Activated CD4-positive, alpha-beta T cell treated with anti-CD3 and anti-CD28 coated beads, Interleukin-2, amount 50 U/mL, for 48 hours (primary cell): Measurements from ENCODE around the gene POLR3H.

ENCODE experiments used
- DNase-seq, 2 experiments: peaks; one replicate each; pipeline ENCODE4 v3.0.0-alpha.2; 2020

Gene POLR3H

GRCh38 chr22:41512421-41513194 is 31.7 kb downstream of the POLR3H start:
- DNase-seq, result no peak

DNA sequence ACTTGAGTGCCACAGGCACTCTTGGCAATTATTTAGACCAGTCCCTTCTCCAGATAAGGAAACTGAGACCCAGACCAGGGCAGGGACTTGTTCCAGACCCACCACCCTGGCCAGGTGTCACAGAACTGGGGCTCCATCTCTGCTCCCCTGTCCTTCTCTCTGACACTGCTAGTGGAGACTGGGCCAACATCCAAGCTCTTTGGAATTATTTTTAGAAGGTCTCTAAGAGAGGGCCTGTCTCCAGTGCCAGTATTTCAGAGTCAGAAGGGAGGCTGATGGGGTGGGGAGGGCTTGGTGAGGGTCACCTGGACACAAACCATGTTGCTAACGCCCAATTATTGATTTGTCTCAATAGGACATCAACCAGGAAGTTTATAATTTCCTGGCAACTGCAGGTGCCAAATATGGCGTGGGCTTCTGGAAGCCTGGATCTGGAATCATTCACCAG is 32.7 kb downstream of the POLR3H start:
- DNase-seq, result no peak

DNA sequence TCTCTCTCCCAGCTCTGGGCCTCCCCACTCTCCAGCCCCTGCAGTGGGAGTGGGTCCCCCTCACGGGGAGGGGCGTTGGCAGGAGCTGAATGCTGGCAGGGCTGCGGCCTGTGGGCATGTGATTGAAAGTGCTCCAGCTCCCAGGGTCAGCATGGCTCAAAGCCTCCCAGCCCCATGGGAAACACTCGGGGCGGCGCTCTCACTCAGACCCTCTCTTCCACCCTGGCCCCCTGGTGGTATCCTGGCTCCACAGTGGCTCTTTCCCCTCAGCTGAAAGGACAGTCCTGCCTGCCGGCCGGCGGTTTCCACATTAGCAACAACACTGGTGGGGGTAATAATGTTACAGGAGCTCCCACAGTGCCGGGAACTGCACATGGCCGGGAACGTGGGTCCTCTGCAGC is 35.5 kb downstream of the POLR3H start:
- no peak for DNase-seq

DNA sequence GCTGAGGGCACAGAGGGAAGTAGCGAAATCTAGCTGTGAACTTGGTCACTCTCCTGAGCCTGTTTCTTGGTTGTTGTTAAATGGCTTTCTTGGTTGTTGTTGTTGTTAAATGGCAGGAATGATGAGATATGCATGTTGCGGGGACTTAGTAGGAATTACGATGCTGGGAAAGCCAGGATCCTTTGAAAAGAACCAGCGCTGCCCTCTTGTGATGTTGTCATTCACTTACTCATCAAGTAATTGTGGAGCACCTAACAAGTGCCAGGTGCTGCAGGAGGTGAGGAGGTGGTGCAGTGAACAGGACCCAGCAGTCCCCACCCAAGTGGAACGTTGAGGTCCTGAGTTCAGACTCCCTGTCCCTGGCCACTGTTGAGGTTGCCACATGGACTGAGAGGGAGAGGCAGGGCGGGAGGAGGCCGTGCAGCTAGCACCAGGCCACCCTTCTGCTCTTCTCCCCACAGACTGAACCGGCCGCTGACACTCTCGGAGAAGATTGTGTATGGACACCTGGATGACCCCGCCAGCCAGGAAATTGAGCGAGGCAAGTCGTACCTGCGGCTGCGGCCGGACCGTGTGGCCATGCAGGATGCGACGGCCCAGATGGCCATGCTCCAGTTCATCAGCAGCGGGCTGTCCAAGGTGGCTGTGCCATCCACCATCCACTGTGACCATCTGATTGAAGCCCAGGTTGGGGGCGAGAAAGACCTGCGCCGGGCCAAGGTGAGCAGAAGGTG is 36.8 kb downstream of the POLR3H start:
- DNase-seq, result no peak

DNA sequence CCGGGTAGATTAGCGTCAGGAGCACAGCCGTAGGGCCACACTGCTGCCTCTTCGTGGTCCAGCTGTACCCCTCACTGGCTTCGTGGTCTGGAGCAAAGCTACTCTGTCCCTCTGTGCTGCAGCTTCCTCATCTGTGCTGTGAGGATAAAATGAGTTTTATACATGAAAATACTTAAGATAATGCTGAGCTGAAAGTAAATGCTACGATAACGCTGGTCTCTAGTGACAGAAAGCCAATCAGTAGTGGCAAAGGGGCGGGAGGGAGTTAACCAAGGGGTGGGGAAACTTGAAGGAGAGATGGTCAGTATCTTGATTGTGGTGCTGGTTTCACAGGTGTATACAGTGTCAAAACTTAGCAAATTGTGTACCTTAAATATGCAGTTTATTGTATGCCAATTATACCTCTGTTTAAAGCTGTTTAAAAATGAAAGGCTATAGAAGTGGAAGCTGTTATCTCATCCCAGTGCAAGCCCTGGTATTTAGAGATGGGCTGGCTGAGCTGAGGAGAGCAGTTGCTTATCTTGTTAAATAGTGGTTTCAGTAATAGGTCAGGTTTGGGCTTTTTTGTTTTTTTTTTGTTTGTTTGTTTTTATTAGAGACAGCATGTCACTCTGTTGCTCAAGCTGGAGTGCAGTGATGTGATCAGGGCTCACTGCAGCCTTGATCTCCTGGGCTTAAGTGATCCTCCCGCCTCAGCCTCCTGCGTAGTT is 38.6 kb downstream of the POLR3H start:
- no peak for DNase-seq

- no peak for DNase-seq
Observed at GRCh38 chr22:41504816-41505215, 39.5 kb downstream of the POLR3H start.

GRCh38 chr22:41504397-41504796 is 39.9 kb downstream of the POLR3H start:
- DNase-seq, result no peak

DNA sequence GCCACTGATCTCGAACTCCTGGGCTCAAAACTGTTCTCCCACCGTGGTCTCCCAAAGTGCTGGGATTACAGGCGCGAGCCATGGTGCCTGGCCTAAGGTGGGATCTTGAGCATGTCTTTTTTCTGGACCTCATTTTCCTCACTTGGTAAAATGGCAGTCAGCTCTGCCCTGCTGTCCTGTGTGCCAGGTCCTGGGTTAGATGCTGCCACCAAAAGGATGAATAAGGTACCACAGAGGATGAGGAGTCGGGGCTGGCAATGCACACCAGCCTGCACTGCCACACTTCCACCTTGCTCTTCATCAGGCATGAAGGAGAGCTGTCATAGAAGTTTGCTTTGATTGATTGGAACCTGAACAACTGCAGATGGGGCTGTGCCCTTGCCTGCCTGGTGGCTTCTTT is 43.1 kb downstream of the POLR3H start:
- no peak for DNase-seq

- DNase-seq, result no peak
Observed at GRCh38 chr22:41500303-41500702, 44.0 kb downstream of the POLR3H start.

DNA sequence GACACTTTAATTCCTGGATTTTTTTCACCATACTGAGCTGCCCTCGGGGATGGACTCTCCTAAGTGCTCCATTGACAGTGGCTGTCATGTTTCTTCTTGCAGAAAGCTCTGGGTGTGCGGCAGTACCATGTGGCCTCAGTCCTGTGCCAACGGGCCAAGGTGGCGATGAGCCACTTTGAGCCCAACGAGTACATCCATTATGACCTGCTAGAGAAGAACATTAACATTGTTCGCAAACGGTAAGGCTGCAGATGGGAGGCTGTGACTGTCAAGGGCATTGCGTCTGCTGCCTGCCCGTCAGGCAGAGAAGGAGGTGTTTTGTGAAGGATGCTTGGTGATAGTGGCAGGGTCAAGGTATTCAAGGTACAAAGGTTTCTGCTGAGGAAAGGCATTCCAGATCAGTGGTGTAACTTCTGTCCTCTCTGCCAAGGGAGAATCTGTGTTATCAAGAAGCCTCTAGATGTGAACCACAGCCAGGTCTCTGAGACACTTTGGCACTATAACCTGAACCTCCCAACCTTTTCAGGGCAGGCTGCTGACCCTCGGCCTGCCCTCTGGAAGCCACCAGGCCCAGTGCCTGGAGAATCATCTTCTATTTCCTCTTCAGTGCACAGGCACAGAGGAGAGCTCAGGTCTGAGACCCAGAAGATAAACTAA is 44.5 kb downstream of the POLR3H start:
- DNase-seq, result no peak

- DNase-seq, result no peak
Observed at GRCh38 chr22:41498303-41498835, 45.9 kb downstream of the POLR3H start.

GRCh38 chr22:41491374-41492100 is 52.7 kb downstream of the POLR3H start:
- no peak for DNase-seq

- no peak for DNase-seq
Observed at GRCh38 chr22:41488596-41489385, 55.5 kb downstream of the POLR3H start.

- no peak for DNase-seq
Observed at GRCh38 chr22:41488076-41488475, 56.2 kb downstream of the POLR3H start.

DNA sequence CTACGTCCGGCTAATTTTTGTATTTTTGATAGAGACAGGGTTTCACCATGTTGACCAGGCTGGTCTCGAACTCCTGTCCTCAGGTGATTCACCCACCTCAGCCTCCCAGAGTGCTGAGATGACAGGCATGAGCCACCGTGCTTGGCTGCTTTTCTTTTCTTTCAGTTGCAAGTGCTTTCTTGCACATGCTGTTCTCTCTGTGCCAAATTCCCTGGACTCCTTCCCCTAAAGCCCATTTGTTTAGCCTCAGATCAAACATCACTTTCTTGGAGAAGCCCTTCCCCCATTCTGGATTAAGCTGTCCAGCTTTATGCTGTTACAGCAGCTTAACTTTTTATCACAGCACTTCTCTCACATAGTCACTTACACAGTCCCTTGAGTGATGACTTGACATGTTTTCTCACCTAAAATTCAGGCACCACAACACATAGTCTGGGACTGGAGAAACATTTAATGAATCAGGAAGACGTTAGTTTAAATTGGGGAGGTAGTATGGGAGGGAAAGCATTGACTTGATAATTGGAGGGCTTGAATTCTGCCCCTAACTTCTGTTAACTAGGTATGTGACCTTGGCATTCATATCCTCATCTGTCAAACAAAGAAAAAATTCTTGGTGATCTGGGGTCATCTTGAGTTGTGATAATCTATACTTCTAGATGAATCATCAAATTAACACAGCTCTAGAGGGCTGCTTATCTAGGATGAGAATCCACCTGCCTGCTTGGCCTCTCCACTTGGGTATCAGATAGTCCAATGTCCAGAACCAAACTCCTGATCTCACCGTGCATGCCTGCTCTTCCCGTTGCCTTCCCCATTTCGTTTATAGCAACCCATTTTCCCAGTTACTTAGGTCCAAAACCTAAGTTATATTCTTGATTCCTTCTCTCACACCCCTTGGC is 57.0 kb downstream of the POLR3H start:
- DNase-seq, result no peak

DNA sequence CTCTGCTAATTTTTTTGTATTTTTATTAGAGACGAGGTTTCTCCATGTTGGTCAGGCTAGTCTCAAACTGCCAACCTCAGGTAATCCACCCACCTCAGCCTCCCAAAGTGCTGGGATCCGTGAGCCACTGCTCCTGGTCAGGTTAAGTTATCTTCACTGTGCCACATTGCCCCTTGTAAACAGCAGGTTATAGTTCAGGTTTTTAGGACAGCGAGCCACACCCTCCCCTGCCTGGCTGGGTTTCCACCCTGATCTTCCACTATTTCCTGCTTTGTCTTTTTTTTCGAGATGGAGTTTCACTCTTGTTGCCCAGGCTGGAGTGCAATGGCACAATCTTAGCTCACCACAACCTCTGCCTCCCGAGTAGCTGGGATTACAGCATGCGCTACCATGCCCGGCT is 59.2 kb downstream of the POLR3H start:
- DNase-seq, result no peak

GRCh38 chr22:41482319-41482935 is 61.8 kb downstream of the POLR3H start:
- no peak for DNase-seq

- no peak for DNase-seq
Observed at GRCh38 chr22:41481925-41482318, 62.3 kb downstream of the POLR3H start.

DNA sequence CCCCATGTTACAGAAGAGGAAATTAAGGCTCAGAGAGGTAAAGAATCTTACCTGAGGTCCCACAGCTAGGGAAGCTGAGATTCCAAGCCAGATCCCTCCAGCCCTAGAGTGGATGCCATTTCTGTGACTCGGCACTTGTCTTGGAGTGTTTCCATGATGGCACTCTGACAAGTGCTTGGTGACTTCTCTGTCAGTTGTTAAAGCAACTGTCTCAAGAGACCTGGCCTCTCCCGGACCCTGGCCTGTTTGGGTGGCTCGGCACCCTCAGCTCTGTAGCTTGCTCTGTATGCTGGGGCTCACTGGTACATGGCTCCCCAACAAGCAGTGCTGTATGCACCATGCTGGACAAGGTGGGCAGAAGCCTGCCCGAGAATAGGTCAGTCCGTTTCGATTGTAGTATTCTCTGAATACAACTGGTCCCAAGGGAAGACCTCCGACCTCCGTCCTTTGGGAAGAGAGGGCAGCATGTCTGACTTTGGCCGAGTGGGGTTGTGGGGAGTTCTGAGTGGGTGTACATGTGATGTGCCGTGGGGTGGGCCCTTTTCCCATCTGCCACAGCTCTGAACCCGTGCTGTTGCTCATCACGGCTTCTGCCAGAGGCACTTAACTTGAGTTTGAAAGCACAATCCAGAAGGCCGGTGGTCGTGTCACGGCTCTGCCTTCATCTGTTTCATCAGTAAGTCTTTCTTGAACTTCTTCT is 63.0 kb downstream of the POLR3H start:
- DNase-seq, result no peak
